GM12878 (cell line): ENCODE measurements around the gene PDILT. TPM values are rescaled to one million over a fixed set of nuclear protein-coding genes. Genes with fewer than 3 reads are reported as not detected.
"Not testable (repeated sequence)": the region's sequence is repeated elsewhere in the genome, so short reads cannot be mapped to it uniquely, and the experiment has no call there.

Experiments used
- ATAC-seq: fragments of 200-7000 bp; cut with Tn5 transposase; 3 replicates; pipeline ENCODE4 v1.9.1; 2020; ENCODE audit warnings: mild to moderate bottlenecking, moderate library complexity
- BruUV-seq: library from RNA; stranded (reverse); fragments of 400-500 nt; replicated peaks from 2 replicates; lab custom pipeline; 2021; lab: Mats Ljungman, UMichigan
- CTCF ChIA-PET: fragments of 300-600 bp; sonication (Branson Sonifier 250); formaldehyde crosslinking; extraction: SDS; loops from one replicate; lab custom pipeline; 2021; ENCODE audit warnings: inconsistent platforms; lab: Yijun Ruan, JAX
- POLR2A ChIA-PET: fragments of 350-600 bp; formaldehyde crosslinking; extraction: SDS; loops from one replicate; lab custom pipeline; 2021; ENCODE audit warnings: inconsistent platforms; lab: Charles Lee
- RAD21 ChIA-PET: fragments of 300-600 bp; sonication (Branson Sonifier 250); formaldehyde crosslinking; loops from one replicate; lab custom pipeline; 2023; ENCODE audit warnings: antibody characterized with exemption; ENCODE audit not compliant: unreplicated experiment; lab: Charles Lee
- SMC1A ChIA-PET: fragments of 300-600 bp; sonication (Branson Sonifier 250); formaldehyde crosslinking; loops from one replicate; lab custom pipeline; 2023; ENCODE audit not compliant: unreplicated experiment, uncharacterized antibody; lab: Charles Lee
- DNase-seq: peaks from one replicate; pipeline ENCODE4 v3.0.0-alpha.2; 2011; ENCODE audit warnings: low read depth, low spot score
- FAIRE-seq: peaks from 3 replicates; lab custom pipeline; 2011; peaks lifted over from hg19 to GRCh38; lab: Jason Lieb, UNC
- H2AFZ ChIP-seq: 2 replicates; pipeline ENCODE4 v1.6.0; 2011; ENCODE audit warnings: low read depth, low read length, control low read depth; ENCODE audit not compliant: control insufficient read depth
- H3K27ac ChIP-seq: 2 replicates; pipeline ENCODE4 v1.5.1; 2011; ENCODE audit warnings: control low read depth; ENCODE audit not compliant: control insufficient read depth, insufficient read depth
- H3K27me3 ChIP-seq, 2 experiments: replicated peaks in 1 of 2; 2 replicates each; pipeline versions ENCODE4 v1.6.0 to v1.6.1; 2011; ENCODE audit warnings: low read length in 1 of 2; ENCODE audit not compliant: control insufficient read depth in 2 of 2, insufficient read depth in 2 of 2
- H3K36me3 ChIP-seq, 2 experiments: 2 replicates each; pipeline ENCODE4 v1.5.1; 2011; ENCODE audit warnings: low read length in 1 of 2; ENCODE audit not compliant: control insufficient read depth in 2 of 2, insufficient read depth in 2 of 2
- H3K4me1 ChIP-seq: 2 replicates; pipeline ENCODE4 v1.6.1; 2011; ENCODE audit warnings: mild to moderate bottlenecking, low read length, moderate library complexity, mixed read lengths; ENCODE audit not compliant: control insufficient read depth, insufficient read depth
- H3K4me2 ChIP-seq: 2 replicates; pipeline ENCODE4 v1.6.0; 2011; ENCODE audit warnings: control low read depth; ENCODE audit not compliant: control insufficient read depth, insufficient read depth
- H3K4me3 ChIP-seq: fragments of 200-600 bp; sonication (generic); 2 replicates; pipeline ENCODE4 v1.5.1; 2016
- H3K79me2 ChIP-seq: 2 replicates; pipeline ENCODE4 v1.6.0; 2011; ENCODE audit warnings: low read length; ENCODE audit not compliant: control insufficient read depth, insufficient read depth
- H3K9ac ChIP-seq: 2 replicates; pipeline ENCODE4 v1.8.0; 2011; ENCODE audit warnings: low read length, control low read depth, mixed read lengths; ENCODE audit not compliant: control insufficient read depth, insufficient read depth
- H3K9me3 ChIP-seq: replicated peaks from 3 replicates; pipeline ENCODE4 v1.5.1; 2011; ENCODE audit warnings: mild to moderate bottlenecking, low read length; ENCODE audit not compliant: control insufficient read depth, insufficient read depth
- H4K20me1 ChIP-seq: 2 replicates; pipeline ENCODE4 v1.6.0; 2011; ENCODE audit not compliant: control insufficient read depth, insufficient read depth
- CBFB ChIP-seq: IDR thresholded peaks from 2 replicates; pipeline ENCODE4 v1.6.1; 2016; ENCODE audit warnings: antibody characterized with exemption, low read depth
- EZH2 ChIP-seq: IDR thresholded peaks from 2 replicates; pipeline ENCODE4 v1.6.1; 2012; ENCODE audit warnings: low read depth, mild to moderate bottlenecking, control low read depth, inconsistent platforms, low read length, borderline replicate concordance; ENCODE audit not compliant: control insufficient read depth
- STAT3 ChIP-seq: IDR thresholded peaks from 2 replicates; pipeline ENCODE4 v1.6.1; 2011; ENCODE audit warnings: low read depth, low read length, improper control_type of control experiment
- TBL1XR1 ChIP-seq: IDR thresholded peaks from 2 replicates; pipeline ENCODE4 v1.6.1; 2012; ENCODE audit warnings: low read depth, low read length, improper control_type of control experiment
- WGBS: methylation state at CpG from one replicate; pipeline ENCODE4 v1.1.6; 2016; ENCODE audit warnings: low lambda C conversion rate; ENCODE audit not compliant: insufficient replicate concordance, insufficient coverage; ENCODE audit errors: missing lambda C conversion rate; 5-methylcytosine and 5-hydroxymethylcytosine counted together
- in situ Hi-C: fragments of 300-500 bp; cut with MboI; formaldehyde crosslinking; loops from 9 replicates; pipeline ENCODE4 v1.14.3; 2018; ENCODE audit warnings: mixed read lengths
- intact Hi-C: fragments of 100-400 bp; cut with micrococcal nuclease; formaldehyde crosslinking; loops from one replicate; pipeline ENCODE4 v1.14.2; 2022; ENCODE audit not compliant: unreplicated experiment
- polyA plus RNA-seq, 11 experiments: library from polyadenylated mRNA; depleted of rRNA in 4 of 11; unstranded in 6 of 11; stranded (reverse) in 5 of 11; fragments of >200 nt; fragmentation: Nextera tagmentation in 4 of 11; fragmentation: Illumina TruSeq in 1 of 11; extraction: Ambion mirVana in 4 of 11; extraction: Trizol in 1 of 11; gene quantifications; 1 replicate in 1 of 11; 2 replicates in 10 of 11; pipeline versions ENCODE4 v1.2.1 to v1.2.3, GENCODE V29; 2011 to 2016; ENCODE audit warnings: inconsistent platforms in 2 of 11, missing spikeins in 2 of 11, low read depth in 1 of 11
- total RNA-seq, 4 experiments: library from RNA; depleted of rRNA in 3 of 4; stranded (reverse); fragments of >200 nt in 3 of 4; fragmentation: Illumina TruSeq in 1 of 4; extraction: Trizol in 1 of 4; gene quantifications; 2 replicates each; pipeline versions ENCODE4 v1.2.1 to v1.2.3, GENCODE V29; 2013 to 2021
- TF ChIP-seq, protein P1 (sequence below): fragments of 450-650 bp; conservative IDR thresholded peaks from 2 replicates; pipeline ENCODE4 v1.6.1; 2017; ENCODE audit warnings: mild to moderate bottlenecking, moderate library complexity
- TF ChIP-seq, protein P2 (sequence below): IDR thresholded peaks from 2 replicates; pipeline ENCODE4 v1.6.1; 2012; ENCODE audit warnings: mild to moderate bottlenecking, low read depth, low read length
- TF ChIP-seq, protein P3 (sequence below): fragments of 450-650 bp; IDR thresholded peaks from 2 replicates; pipeline ENCODE4 v1.6.1; 2017; ENCODE audit warnings: mild to moderate bottlenecking, low read depth, inconsistent platforms; ENCODE audit not compliant: poor library complexity, severe bottlenecking

Gene PDILT
- total and polyA plus RNA-seq, 10 of the 15 experiments (the other 5 are each of a cell fraction or from before 2014, with no cell fraction given): not detected

DNA sequence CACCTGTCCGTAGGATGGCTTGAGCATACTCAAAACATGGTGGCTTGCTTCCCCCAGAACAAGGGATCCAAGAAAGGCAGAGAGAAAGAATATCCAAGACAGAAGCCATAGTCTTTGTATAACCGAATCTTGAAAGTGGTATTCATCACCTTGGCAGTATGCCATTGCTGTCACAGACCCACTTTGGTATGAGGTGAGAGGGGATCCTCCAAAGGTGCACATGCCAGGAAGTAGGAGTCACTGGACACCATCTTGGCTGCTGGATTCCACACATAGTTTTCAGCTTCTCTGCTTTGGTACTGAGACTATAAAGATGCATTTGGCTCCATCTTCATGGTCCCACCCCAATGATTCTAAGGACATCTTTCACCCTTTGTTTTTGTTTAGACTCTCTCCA, 22.9 kb upstream of the PDILT start:
- H3K79me2 ChIP-seq, H3K9ac ChIP-seq, H3K9me3 ChIP-seq, H3K4me2 ChIP-seq, H2AFZ ChIP-seq, RAD21 ChIA-PET, H3K36me3 ChIP-seq, ATAC-seq, POLR2A ChIA-PET, DNase-seq, intact Hi-C loops, in situ Hi-C loops, H3K4me3 ChIP-seq, FAIRE-seq, CTCF ChIA-PET, BruUV-seq, H3K27ac ChIP-seq, SMC1A ChIA-PET, H3K4me1 ChIP-seq, H4K20me1 ChIP-seq, H3K27me3 ChIP-seq: not testable (repeated sequence)
- 5% methylated on average over 2 of the region's 2 CpGs for WGBS

DNA sequence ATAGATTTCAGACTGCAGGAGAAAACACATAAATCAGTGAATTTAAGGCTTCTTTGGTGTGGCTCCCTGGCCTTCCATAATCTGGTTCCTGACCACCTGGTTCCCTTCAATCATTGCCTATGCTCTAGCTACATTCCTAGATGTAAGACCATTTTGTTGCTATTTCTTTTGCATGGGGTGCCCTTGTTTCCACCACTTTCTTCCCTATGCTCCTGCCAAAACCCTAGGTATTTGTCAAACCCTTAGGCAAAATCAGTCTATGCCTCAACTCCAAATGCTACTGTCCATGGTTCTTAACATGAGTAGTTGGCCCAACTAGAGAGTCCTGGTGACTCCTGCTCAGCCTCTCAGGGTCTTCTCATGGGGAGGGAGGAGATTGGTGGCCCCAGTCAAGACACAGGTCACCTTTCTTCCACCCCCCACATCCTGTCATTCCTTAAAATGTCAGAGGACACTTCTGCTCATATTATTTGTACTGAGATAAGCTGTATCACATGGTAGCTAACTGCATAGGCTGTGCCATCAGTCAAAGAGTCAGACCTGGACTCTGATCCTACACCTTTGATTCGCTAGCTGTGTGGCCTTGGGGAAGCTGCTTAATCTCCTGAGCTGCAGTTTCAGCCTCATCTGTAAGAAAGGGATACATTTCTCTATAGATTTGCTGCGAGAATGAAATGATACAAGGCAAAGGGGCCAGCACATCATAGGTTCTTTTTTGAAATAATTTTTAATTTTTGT, 19.8 kb upstream of the PDILT start:
- ATAC-seq: no peak
- no peak for FAIRE-seq
- RAD21 ChIA-PET: no interaction called here
- TF ChIP-seq, protein P1, sequence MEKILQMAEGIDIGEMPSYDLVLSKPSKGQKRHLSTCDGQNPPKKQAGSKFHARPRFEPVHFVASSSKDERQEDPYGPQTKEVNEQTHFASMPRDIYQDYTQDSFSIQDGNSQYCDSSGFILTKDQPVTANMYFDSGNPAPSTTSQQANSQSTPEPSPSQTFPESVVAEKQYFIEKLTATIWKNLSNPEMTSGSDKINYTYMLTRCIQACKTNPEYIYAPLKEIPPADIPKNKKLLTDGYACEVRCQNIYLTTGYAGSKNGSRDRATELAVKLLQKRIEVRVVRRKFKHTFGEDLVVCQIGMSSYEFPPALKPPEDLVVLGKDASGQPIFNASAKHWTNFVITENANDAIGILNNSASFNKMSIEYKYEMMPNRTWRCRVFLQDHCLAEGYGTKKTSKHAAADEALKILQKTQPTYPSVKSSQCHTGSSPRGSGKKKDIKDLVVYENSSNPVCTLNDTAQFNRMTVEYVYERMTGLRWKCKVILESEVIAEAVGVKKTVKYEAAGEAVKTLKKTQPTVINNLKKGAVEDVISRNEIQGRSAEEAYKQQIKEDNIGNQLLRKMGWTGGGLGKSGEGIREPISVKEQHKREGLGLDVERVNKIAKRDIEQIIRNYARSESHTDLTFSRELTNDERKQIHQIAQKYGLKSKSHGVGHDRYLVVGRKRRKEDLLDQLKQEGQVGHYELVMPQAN: no peak
- TF ChIP-seq EZH2: no peak
- no peak for TF ChIP-seq STAT3
- TF ChIP-seq TBL1XR1: no peak
- TF ChIP-seq, protein P2, sequence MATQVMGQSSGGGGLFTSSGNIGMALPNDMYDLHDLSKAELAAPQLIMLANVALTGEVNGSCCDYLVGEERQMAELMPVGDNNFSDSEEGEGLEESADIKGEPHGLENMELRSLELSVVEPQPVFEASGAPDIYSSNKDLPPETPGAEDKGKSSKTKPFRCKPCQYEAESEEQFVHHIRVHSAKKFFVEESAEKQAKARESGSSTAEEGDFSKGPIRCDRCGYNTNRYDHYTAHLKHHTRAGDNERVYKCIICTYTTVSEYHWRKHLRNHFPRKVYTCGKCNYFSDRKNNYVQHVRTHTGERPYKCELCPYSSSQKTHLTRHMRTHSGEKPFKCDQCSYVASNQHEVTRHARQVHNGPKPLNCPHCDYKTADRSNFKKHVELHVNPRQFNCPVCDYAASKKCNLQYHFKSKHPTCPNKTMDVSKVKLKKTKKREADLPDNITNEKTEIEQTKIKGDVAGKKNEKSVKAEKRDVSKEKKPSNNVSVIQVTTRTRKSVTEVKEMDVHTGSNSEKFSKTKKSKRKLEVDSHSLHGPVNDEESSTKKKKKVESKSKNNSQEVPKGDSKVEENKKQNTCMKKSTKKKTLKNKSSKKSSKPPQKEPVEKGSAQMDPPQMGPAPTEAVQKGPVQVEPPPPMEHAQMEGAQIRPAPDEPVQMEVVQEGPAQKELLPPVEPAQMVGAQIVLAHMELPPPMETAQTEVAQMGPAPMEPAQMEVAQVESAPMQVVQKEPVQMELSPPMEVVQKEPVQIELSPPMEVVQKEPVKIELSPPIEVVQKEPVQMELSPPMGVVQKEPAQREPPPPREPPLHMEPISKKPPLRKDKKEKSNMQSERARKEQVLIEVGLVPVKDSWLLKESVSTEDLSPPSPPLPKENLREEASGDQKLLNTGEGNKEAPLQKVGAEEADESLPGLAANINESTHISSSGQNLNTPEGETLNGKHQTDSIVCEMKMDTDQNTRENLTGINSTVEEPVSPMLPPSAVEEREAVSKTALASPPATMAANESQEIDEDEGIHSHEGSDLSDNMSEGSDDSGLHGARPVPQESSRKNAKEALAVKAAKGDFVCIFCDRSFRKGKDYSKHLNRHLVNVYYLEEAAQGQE: peak; percentile 58; the same call in 1 of the 2 replicates
- no peak for TF ChIP-seq CBFB
- TF ChIP-seq, protein P3, sequence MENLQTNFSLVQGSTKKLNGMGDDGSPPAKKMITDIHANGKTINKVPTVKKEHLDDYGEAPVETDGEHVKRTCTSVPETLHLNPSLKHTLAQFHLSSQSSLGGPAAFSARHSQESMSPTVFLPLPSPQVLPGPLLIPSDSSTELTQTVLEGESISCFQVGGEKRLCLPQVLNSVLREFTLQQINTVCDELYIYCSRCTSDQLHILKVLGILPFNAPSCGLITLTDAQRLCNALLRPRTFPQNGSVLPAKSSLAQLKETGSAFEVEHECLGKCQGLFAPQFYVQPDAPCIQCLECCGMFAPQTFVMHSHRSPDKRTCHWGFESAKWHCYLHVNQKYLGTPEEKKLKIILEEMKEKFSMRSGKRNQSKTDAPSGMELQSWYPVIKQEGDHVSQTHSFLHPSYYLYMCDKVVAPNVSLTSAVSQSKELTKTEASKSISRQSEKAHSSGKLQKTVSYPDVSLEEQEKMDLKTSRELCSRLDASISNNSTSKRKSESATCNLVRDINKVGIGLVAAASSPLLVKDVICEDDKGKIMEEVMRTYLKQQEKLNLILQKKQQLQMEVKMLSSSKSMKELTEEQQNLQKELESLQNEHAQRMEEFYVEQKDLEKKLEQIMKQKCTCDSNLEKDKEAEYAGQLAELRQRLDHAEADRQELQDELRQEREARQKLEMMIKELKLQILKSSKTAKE: no peak

More for the DNA sequence above, 19.8 kb upstream of the PDILT start:
- DNase-seq: no peak
- no peaks in the 10 kb centered on the region for H3K4me1 ChIP-seq
- no TSS peak for BruUV-seq
- SMC1A ChIA-PET: no interaction called here
- no peak overlapping the region for H3K27ac ChIP-seq
- no peaks in the 10 kb centered on the region for H3K79me2 ChIP-seq
- H3K27me3 ChIP-seq: no peaks in the 10 kb centered on the region
- no peak overlapping the region for H3K4me3 ChIP-seq
- H3K9me3 ChIP-seq: no peaks in the 10 kb centered on the region
- in situ Hi-C loops: no loop called here
- no peaks in the 10 kb centered on the region for H4K20me1 ChIP-seq
- no peak overlapping the region for H3K9ac ChIP-seq
- POLR2A ChIA-PET: no interaction called here
- no peak overlapping the region for H3K4me2 ChIP-seq
- 0% methylated on average over 2 of the region's 2 CpGs for WGBS
- H2AFZ ChIP-seq: no peak overlapping the region
- CTCF ChIA-PET: no interaction called here
- no peaks in the 10 kb centered on the region for H3K36me3 ChIP-seq
- intact Hi-C loops: no loop called here
